HG03139 (cell line): ENCODE measurements around the gene ZBTB7B.
A peak's percentile ranks its signal among the peaks of the same experiment; 100 is the strongest.

ENCODE experiments used
- ATAC-seq: cut with Tn5 transposase; IDR thresholded peaks from one replicate; pipeline ENCODE4 v1.9.1; 2021; ENCODE audit not compliant: unreplicated experiment

ZBTB7B gene

GRCh38 chr1:155034318-155035208 is 32.0 kb downstream of the ZBTB7B start:
- no peak for ATAC-seq

- ATAC-seq = no peak
Measured at GRCh38 chr1:155035936-155036335, 33.3 kb downstream of the ZBTB7B start.

GRCh38 chr1:155037043-155037442 is 34.4 kb downstream of the ZBTB7B start:
- no peak for ATAC-seq

GRCh38 chr1:155037851-155038441 is 35.3 kb downstream of the ZBTB7B start:
- no peak for ATAC-seq

- ATAC-seq = no peak
Measured at GRCh38 chr1:155038602-155039307, 36.2 kb downstream of the ZBTB7B start.

- ATAC-seq = no peak
Measured at GRCh38 chr1:155039308-155039669, 36.7 kb downstream of the ZBTB7B start.

GRCh38 chr1:155040358-155041093 is 37.9 kb downstream of the ZBTB7B start:
- ATAC-seq = no peak

GRCh38 chr1:155042789-155043188 is 40.2 kb downstream of the ZBTB7B start:
- no peak for ATAC-seq

- no peak for ATAC-seq
Measured at GRCh38 chr1:155043301-155043702, 40.7 kb downstream of the ZBTB7B start.

- ATAC-seq = no peak
Measured at GRCh38 chr1:155043793-155044192, 41.2 kb downstream of the ZBTB7B start.

GRCh38 chr1:155044365-155044764 is 41.8 kb downstream of the ZBTB7B start:
- ATAC-seq = no peak

- no peak for ATAC-seq
Measured at GRCh38 chr1:155044812-155045657, 42.4 kb downstream of the ZBTB7B start.

GRCh38 chr1:155048449-155049334 is 46.1 kb downstream of the ZBTB7B start:
- ATAC-seq = no peak

GRCh38 chr1:155049651-155050559 is 47.3 kb downstream of the ZBTB7B start:
- ATAC-seq = no peak

- peak; percentile 60 for ATAC-seq
Measured at GRCh38 chr1:155050560-155051341, 48.1 kb downstream of the ZBTB7B start, which contains the start of gene ADAM15. ADAM15 (plus strand) TSS chr1:155051316; CDS start chr1:155051387, 71 bp downstream.

- ATAC-seq = no peak
Measured at GRCh38 chr1:155051342-155051776, 48.8 kb downstream of the ZBTB7B start.

GRCh38 chr1:155051777-155052398 is 49.3 kb downstream of the ZBTB7B start:
- ATAC-seq = no peak
